Esophagus muscularis mucosa (tissue), 4 donors: ENCODE results near the gene PTPRQ. TPM values are rescaled to one million over a fixed set of nuclear protein-coding genes. Genes with fewer than 3 reads are reported as not detected.
"Not testable (repeated sequence)": the region's sequence is repeated elsewhere in the genome, so short reads cannot be mapped to it uniquely, and the experiment has no call there.

Experiments
- DNase-seq: peaks from one replicate; pipeline ENCODE4 v3.0.0-alpha.2; 2017; ENCODE audit errors: extremely low spot score
- H3K27ac ChIP-seq, 4 donors: fragments of 200-600 bp; sonication (generic); replicated peaks in 1 of 4; 1 replicate in 3 of 4; 2 replicates in 1 of 4; pipeline ENCODE4 v1.5.1; 2016 to 2019; ENCODE audit warnings: mild to moderate bottlenecking in 1 of 4
- H3K27me3 ChIP-seq, 4 donors: fragments of 200-600 bp; sonication (generic); one replicate each; pipeline versions ENCODE4 v1.5.1 to v1.6.0; 2016 to 2019
- H3K36me3 ChIP-seq, 4 donors: fragments of 200-600 bp; sonication (generic); one replicate each; pipeline ENCODE4 v1.5.1; 2016 to 2019
- H3K4me1 ChIP-seq, 4 donors: fragments of 200-600 bp; sonication (generic); one replicate each; pipeline ENCODE4 v1.5.1; 2016 to 2019
- H3K4me3 ChIP-seq, 4 donors: fragments of 200-600 bp; sonication (generic); 1 replicate in 2 of 4; 2 replicates in 2 of 4; pipeline ENCODE4 v1.5.1; 2016 to 2019; ENCODE audit warnings: mild to moderate bottlenecking in 4 of 4, moderate library complexity in 1 of 4
- H3K9me3 ChIP-seq, 4 donors: fragments of 200-600 bp; sonication (generic); 1 replicate in 3 of 4; 2 replicates in 1 of 4; pipeline ENCODE4 v1.5.1; 2016 to 2019
- CTCF ChIP-seq, 3 experiments: fragments of 200-600 bp in 2 of 3; fragments of 450-650 bp in 1 of 3; sonication (generic) in 2 of 3; IDR thresholded peaks; one replicate each; pipeline ENCODE4 v1.5.1; 2017 to 2019; ENCODE audit warnings: antibody characterized with exemption in 3 of 3, mild to moderate bottlenecking in 2 of 3, moderate library complexity in 1 of 3
- EP300 ChIP-seq: sonication (generic); formaldehyde crosslinking; IDR thresholded peaks from one replicate; pipeline ENCODE4 v1.6.1; 2017; ENCODE audit warnings: antibody characterized with exemption
- POLR2A ChIP-seq: fragments of 450-650 bp; IDR thresholded peaks from one replicate; pipeline ENCODE4 v1.6.1; 2017; ENCODE audit warnings: antibody characterized with exemption, moderate library complexity, mild to moderate bottlenecking, low read depth
- POLR2AphosphoS5 ChIP-seq, 2 donors: sonication (generic); formaldehyde crosslinking; IDR thresholded peaks; one replicate each; pipeline ENCODE4 v1.6.1; 2017; ENCODE audit warnings: antibody characterized with exemption in 2 of 2
- WGBS: methylation state at CpG from one replicate; pipeline ENCODE4 v1.1.5; 2018; 5-methylcytosine and 5-hydroxymethylcytosine counted together
- intact Hi-C: fragments of 100-400 bp; cut with DNase I; formaldehyde crosslinking; loops from one replicate; pipeline ENCODE4 v1.15.1; 2023
- total RNA-seq, 4 donors: library from RNA; depleted of rRNA; stranded (reverse); fragments of >200 nt; gene quantifications; one replicate each; pipeline versions ENCODE4 v1.1.0 to v1.2.1, GENCODE V29; 2016

Gene PTPRQ
- total RNA-seq, 4 donors from 2014 or later: 2.0 to 13.7 (median 4.6) TPM

GRCh38 chr12:80442426-80443222 lies 1.4 kb upstream of the PTPRQ start:
- Histone ChIP-seq H3K27me3 (no peaks in the 10 kb centered on the region), H3K36me3 (no peaks in the 10 kb centered on the region), H3K9me3 (no peaks in the 10 kb centered on the region), H3K4me3 (no peak overlapping the region), H3K27ac (no peak overlapping the region), H3K4me1 (peaks cover 0 to 25% (median 22%) of the 10 kb centered on the region in 4 donors)
- 72% methylated on average over 7 of the region's 7 CpGs for WGBS
- intact Hi-C loops: no loop called here
- no peak for DNase-seq
- TF ChIP-seq EP300 (no peak), POLR2A (no peak), CTCF (IDR thresholded peaks at IDR 0.05) (no peak), POLR2AphosphoS5 (IDR thresholded peaks at IDR 0.05) (no peak)

GRCh38 chr12:80445083-80445793 lies 1.2 kb downstream of the PTPRQ start:
- Histone ChIP-seq H3K9me3 (no peaks in the 10 kb centered on the region), H3K4me1 (peaks cover 0 to 25% (median 22%) of the 10 kb centered on the region in 4 donors), H3K4me3 (peak overlapping the region; percentile 18 to 45 (median 36)), H3K36me3 (no peaks in the 10 kb centered on the region), H3K27ac (peak overlapping the region; percentile 20 to 68 (median 37)), H3K27me3 (no peaks in the 10 kb centered on the region)
- intact Hi-C loops: no loop called here
- WGBS: 25% methylated on average over 5 of the region's 5 CpGs
- TF ChIP-seq POLR2A (no peak), CTCF (IDR thresholded peaks at IDR 0.05) (no peak), POLR2AphosphoS5 (IDR thresholded peaks at IDR 0.05) (no peak), EP300 (no peak)
- no peak for DNase-seq

GRCh38 chr12:80456513-80456912 lies 12.5 kb downstream of the PTPRQ start:
- H3K9me3 ChIP-seq: no peaks in the 10 kb centered on the region
- H3K4me3 ChIP-seq: no peak overlapping the region
- DNase-seq: no peak
- no peak for TF ChIP-seq EP300
- intact Hi-C loops: no loop called here
- H3K36me3 ChIP-seq: no peaks in the 10 kb centered on the region
- no peak overlapping the region for H3K27ac ChIP-seq
- no peaks in the 10 kb centered on the region for H3K27me3 ChIP-seq
- peaks cover 0 to 6% (median 3%) of the 10 kb centered on the region in 4 donors for H3K4me1 ChIP-seq
- WGBS: 50% methylated on average over 1 of the region's 1 CpG

GRCh38 chr12:80460972-80461371 lies 16.9 kb downstream of the PTPRQ start:
- no peak overlapping the region for H3K27ac ChIP-seq
- no peaks in the 10 kb centered on the region for H3K27me3 ChIP-seq
- H3K36me3 ChIP-seq: no peaks in the 10 kb centered on the region
- TF ChIP-seq POLR2A (no peak), POLR2AphosphoS5 (IDR thresholded peaks at IDR 0.05) (no peak), EP300 (no peak), CTCF (IDR thresholded peaks at IDR 0.05) (no peak)
- H3K9me3 ChIP-seq: no peaks in the 10 kb centered on the region
- H3K4me3 ChIP-seq: no peak overlapping the region
- intact Hi-C loops: no loop called here
- peaks cover 0 to 6% (median 3%) of the 10 kb centered on the region in 4 donors for H3K4me1 ChIP-seq
- 91% methylated on average over 4 of the region's 4 CpGs for WGBS
- DNase-seq: no peak

GRCh38 chr12:80461851-80462250 lies 17.8 kb downstream of the PTPRQ start:
- H3K27me3 ChIP-seq, H3K9me3 ChIP-seq, H3K4me1 ChIP-seq, H3K4me3 ChIP-seq, H3K36me3 ChIP-seq, intact Hi-C loops, DNase-seq, H3K27ac ChIP-seq: not testable (repeated sequence)
- WGBS: 82% methylated on average over 18 of the region's 18 CpGs
